ENCODE data around the gene RANBP17. TPM values are rescaled to one million over a fixed set of nuclear protein-coding genes. Genes with fewer than 3 reads are reported as not detected.

The RANBP17 gene
- total RNA-seq, 4 donors from 2014 or later, result 10.2 to 13.8 (median 10.9) TPM

- in situ Hi-C loops (cut with MboI; ENCODE audit: low pct_ligation_motif_present in 1 of 4, low pct_unique_long_range_greater_than_20kb in 1 of 4, low sequenced_read_pairs in 3 of 4) (no loop called here), intact Hi-C loops (cut with DNase I; ENCODE audit: low total_unique reads) (no loop called here)
- H3K27me3 ChIP-seq, result peaks cover 5% of the 10 kb centered on the region
- TF ChIP-seq EP300 (IDR thresholded peaks at IDR 0.05; ENCODE audit: low read depth) (no peak), POLR2A (IDR thresholded peaks at IDR 0.05) (no peak), POLR2AphosphoS5 (IDR thresholded peaks at IDR 0.05) (no peak), CTCF (IDR thresholded peaks at IDR 0.05) (no peak)
- H3K4me1 ChIP-seq, result no peaks in the 10 kb centered on the region
- WGBS, 2 donors (ENCODE audit: low coverage in 1 of 2), result 81 to 83% methylated on average over 4 of the region's 4 CpGs
- DNase-seq, result no peak
- no peak overlapping the region for H3K27ac ChIP-seq
- no peaks in the 10 kb centered on the region for H3K36me3 ChIP-seq
- H3K9me3 ChIP-seq, result no peaks in the 10 kb centered on the region
- H3K4me3 ChIP-seq, result no peak overlapping the region
Observed at GRCh38 chr5:171299228-171299627, 437.4 kb downstream of the RANBP17 start.

DNA sequence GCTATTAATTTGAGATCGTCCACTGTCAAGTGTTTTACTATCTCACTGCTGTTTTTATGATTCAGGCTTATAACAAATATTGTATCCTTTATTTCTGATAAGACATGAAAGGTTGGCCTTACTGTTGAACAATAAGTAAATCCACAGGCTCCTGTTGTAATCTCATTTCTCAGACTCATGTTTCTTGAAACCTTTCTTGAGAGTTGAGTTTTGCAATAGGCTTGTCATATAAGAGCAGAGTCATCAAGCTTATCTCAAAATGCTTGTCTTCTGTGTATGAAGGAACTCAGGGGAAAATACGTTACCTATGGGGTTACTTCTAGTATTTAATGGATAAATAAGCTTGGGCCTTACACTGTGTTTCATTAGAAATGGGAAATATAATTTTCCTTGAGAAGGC lies 438.0 kb downstream of the RANBP17 start:
- peaks cover 11% of the 10 kb centered on the region for H3K27me3 ChIP-seq
- 82 to 90% methylated on average over 2 of the region's 2 CpGs for WGBS, 2 donors (ENCODE audit: low coverage in 1 of 2)
- no peak for DNase-seq
- H3K4me1 ChIP-seq, result no peaks in the 10 kb centered on the region
- H3K27ac ChIP-seq, result no peak overlapping the region
- H3K4me3 ChIP-seq, result no peak overlapping the region
- H3K9me3 ChIP-seq, result no peaks in the 10 kb centered on the region
- no peak for TF ChIP-seq CTCF (IDR thresholded peaks at IDR 0.05)
- TF ChIP-seq POLR2A (IDR thresholded peaks at IDR 0.05), result no peak
- TF ChIP-seq EP300 (IDR thresholded peaks at IDR 0.05; ENCODE audit: low read depth), result no peak
- no peak for TF ChIP-seq POLR2AphosphoS5 (IDR thresholded peaks at IDR 0.05)
- in situ Hi-C loops (cut with MboI; ENCODE audit: low pct_ligation_motif_present in 1 of 4, low pct_unique_long_range_greater_than_20kb in 1 of 4, low sequenced_read_pairs in 3 of 4), result no loop called here
- H3K36me3 ChIP-seq, result no peaks in the 10 kb centered on the region
- intact Hi-C loops (cut with DNase I; ENCODE audit: low total_unique reads), result no loop called here

- H3K27me3 ChIP-seq, result peaks cover 16% of the 10 kb centered on the region
- H3K4me1 ChIP-seq, result no peaks in the 10 kb centered on the region
- intact Hi-C loops (cut with DNase I; ENCODE audit: low total_unique reads), result no loop called here
- DNase-seq, result no peak
- H3K36me3 ChIP-seq, result no peaks in the 10 kb centered on the region
- no peaks in the 10 kb centered on the region for H3K9me3 ChIP-seq
- in situ Hi-C loops (cut with MboI; ENCODE audit: low pct_ligation_motif_present in 1 of 4, low pct_unique_long_range_greater_than_20kb in 1 of 4, low sequenced_read_pairs in 3 of 4), result no loop called here
- TF ChIP-seq CTCF (IDR thresholded peaks at IDR 0.05) (no peak), POLR2A (IDR thresholded peaks at IDR 0.05) (no peak), EP300 (IDR thresholded peaks at IDR 0.05; ENCODE audit: low read depth) (no peak), POLR2AphosphoS5 (IDR thresholded peaks at IDR 0.05) (no peak)
- no peak overlapping the region for H3K27ac ChIP-seq
- no peak overlapping the region for H3K4me3 ChIP-seq
- WGBS, 2 donors (ENCODE audit: low coverage in 1 of 2), result 90% methylated on average over 7 of the region's 7 CpGs; no CpG with 5 or more reads in 1 of the 2 donors
Observed at GRCh38 chr5:171300358-171300757, 438.5 kb downstream of the RANBP17 start.

DNA sequence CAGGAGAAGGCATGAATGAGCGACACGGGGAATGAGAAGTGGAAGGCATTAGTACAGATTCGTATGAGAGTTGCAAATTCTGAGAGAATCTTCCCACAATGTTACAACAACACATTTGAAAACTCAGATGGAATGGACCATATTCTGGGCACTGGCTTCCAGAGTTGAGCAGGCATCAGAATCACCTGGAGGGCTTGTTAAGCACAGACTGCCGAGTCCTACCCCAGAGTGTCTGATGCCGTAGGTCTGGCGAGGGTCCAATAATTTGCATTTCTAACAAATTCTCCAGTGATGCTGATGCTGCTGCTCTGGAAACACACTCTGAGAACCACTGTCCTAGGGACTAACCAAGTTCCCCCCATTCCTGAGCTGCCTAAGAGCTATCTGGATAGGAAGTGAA lies 444.3 kb downstream of the RANBP17 start:
- in situ Hi-C loops (cut with MboI; ENCODE audit: low pct_ligation_motif_present in 1 of 4, low pct_unique_long_range_greater_than_20kb in 1 of 4, low sequenced_read_pairs in 3 of 4), result no loop called here

More for the DNA sequence above, 444.3 kb downstream of the RANBP17 start:
- Histone ChIP-seq H3K4me3 (no peak overlapping the region), H3K36me3 (no peaks in the 10 kb centered on the region), H3K4me1 (peaks cover 0 to 29% (median 19%) of the 10 kb centered on the region in 4 donors), H3K27ac (no peak overlapping the region), H3K27me3 (peaks cover 74% of the 10 kb centered on the region), H3K9me3 (no peaks in the 10 kb centered on the region)
- TF ChIP-seq POLR2AphosphoS5 (IDR thresholded peaks at IDR 0.05), result no peak
- TF ChIP-seq EP300 (IDR thresholded peaks at IDR 0.05; ENCODE audit: low read depth), result no peak
- TF ChIP-seq POLR2A (IDR thresholded peaks at IDR 0.05), result no peak
- TF ChIP-seq CTCF (IDR thresholded peaks at IDR 0.05), result no peak
- 43 to 48% methylated on average over 3 to 6 of the region's 6 CpGs for WGBS, 2 donors (ENCODE audit: low coverage in 1 of 2)
- intact Hi-C loops (cut with DNase I; ENCODE audit: low total_unique reads), result no loop called here
- no peak for DNase-seq
